Fibroblast of lung (primary cell): ENCODE measurements around the gene LRRC8A. TPM values are rescaled to one million over a fixed set of nuclear protein-coding genes. Genes with fewer than 3 reads are reported as not detected.

Experiments
- DNase-seq, 2 donors: peaks; one replicate each; pipeline versions ENCODE4 v3.0.0 to v3.0.0-alpha.2; 2010; ENCODE audit warnings: low read depth in 2 of 2
- H2AFZ ChIP-seq: 2 replicates; pipeline ENCODE4 v1.5.1; 2012; ENCODE audit warnings: low read length, control low read depth, inconsistent platforms
- H3K27ac ChIP-seq: 2 replicates; pipeline ENCODE4 v1.5.1; 2011; ENCODE audit warnings: low read length, control low read depth; ENCODE audit not compliant: insufficient read depth
- H3K27me3 ChIP-seq: 2 replicates; pipeline ENCODE4 v1.5.1; 2011; ENCODE audit warnings: mild to moderate bottlenecking, low read length; ENCODE audit not compliant: control insufficient read depth, insufficient read depth
- H3K36me3 ChIP-seq: 2 replicates; pipeline ENCODE4 v1.5.1; 2011; ENCODE audit warnings: low read length; ENCODE audit not compliant: control insufficient read depth, insufficient read depth
- H3K4me1 ChIP-seq: 2 replicates; pipeline ENCODE4 v1.5.1; 2011; ENCODE audit warnings: low read length; ENCODE audit not compliant: control insufficient read depth, insufficient read depth; ENCODE audit errors: extremely low read depth
- H3K4me2 ChIP-seq: 2 replicates; pipeline ENCODE4 v1.5.1; 2011; ENCODE audit warnings: low read length, control low read depth; ENCODE audit not compliant: insufficient read depth; ENCODE audit errors: extremely low read depth
- H3K4me3 ChIP-seq, 4 experiments: fragments of 200-600 bp in 1 of 4; sonication (generic) in 1 of 4; replicated peaks in 1 of 4; 2 replicates each; pipeline ENCODE4 v1.5.1; 2011 to 2016; ENCODE audit warnings: low read length in 4 of 4, low read depth in 3 of 4, mild to moderate bottlenecking in 3 of 4, control low read depth in 2 of 4, inconsistent platforms in 1 of 4, mixed read lengths in 1 of 4; ENCODE audit not compliant: insufficient read depth in 1 of 4; ENCODE audit errors: control extremely low read depth in 1 of 4
- H3K79me2 ChIP-seq: 2 replicates; pipeline ENCODE4 v1.5.1; 2012; ENCODE audit warnings: mild to moderate bottlenecking, low read length, inconsistent platforms; ENCODE audit not compliant: control insufficient read depth, insufficient read depth
- H3K9ac ChIP-seq: 2 replicates; pipeline ENCODE4 v1.5.1; 2011; ENCODE audit warnings: mild to moderate bottlenecking, low read length, control low read depth; ENCODE audit not compliant: insufficient read depth
- H3K9me3 ChIP-seq: 2 replicates; pipeline ENCODE4 v1.5.1; 2012; ENCODE audit warnings: low read depth, low read length; ENCODE audit not compliant: control insufficient read depth, insufficient read depth
- H4K20me1 ChIP-seq: 2 replicates; pipeline ENCODE4 v1.5.1; 2011; ENCODE audit warnings: low read length; ENCODE audit not compliant: control insufficient read depth, insufficient read depth; ENCODE audit errors: extremely low read depth
- EZH2 ChIP-seq: IDR thresholded peaks from 2 replicates; pipeline ENCODE4 v1.5.1; 2012; ENCODE audit warnings: low read length, control low read depth, mild to moderate bottlenecking; ENCODE audit errors: missing control alignments
- polyA plus RNA-seq, 2 donors: library from polyadenylated mRNA; depleted of rRNA in 1 of 2; stranded (reverse) in 1 of 2; unstranded in 1 of 2; fragments of >200 nt; gene quantifications; 2 replicates each; pipeline ENCODE4 v1.2.1, GENCODE V29; 2011 to 2012; ENCODE audit warnings: missing spikeins in 1 of 2
- total RNA-seq: library from RNA; depleted of rRNA; stranded (reverse); fragments of >200 nt; gene quantifications from 2 replicates; pipeline ENCODE4 v1.2.1, GENCODE V29; 2014
- TF ChIP-seq, protein P1 (sequence below), 2 donors: IDR thresholded peaks in 1 of 2; conservative IDR thresholded peaks in 1 of 2; 1 replicate in 1 of 2; 2 replicates in 1 of 2; pipeline ENCODE4 v1.5.1; 2011 to 2012; ENCODE audit warnings: low read length in 2 of 2, control low read depth in 1 of 2, inconsistent platforms in 1 of 2, low read depth in 1 of 2, mild to moderate bottlenecking in 1 of 2

LRRC8A gene
- total and polyA plus RNA-seq, 2 donors (not counting 1 experiment from before 2014, with no cell fraction given): 26.1 to 35.4 TPM

DNA sequence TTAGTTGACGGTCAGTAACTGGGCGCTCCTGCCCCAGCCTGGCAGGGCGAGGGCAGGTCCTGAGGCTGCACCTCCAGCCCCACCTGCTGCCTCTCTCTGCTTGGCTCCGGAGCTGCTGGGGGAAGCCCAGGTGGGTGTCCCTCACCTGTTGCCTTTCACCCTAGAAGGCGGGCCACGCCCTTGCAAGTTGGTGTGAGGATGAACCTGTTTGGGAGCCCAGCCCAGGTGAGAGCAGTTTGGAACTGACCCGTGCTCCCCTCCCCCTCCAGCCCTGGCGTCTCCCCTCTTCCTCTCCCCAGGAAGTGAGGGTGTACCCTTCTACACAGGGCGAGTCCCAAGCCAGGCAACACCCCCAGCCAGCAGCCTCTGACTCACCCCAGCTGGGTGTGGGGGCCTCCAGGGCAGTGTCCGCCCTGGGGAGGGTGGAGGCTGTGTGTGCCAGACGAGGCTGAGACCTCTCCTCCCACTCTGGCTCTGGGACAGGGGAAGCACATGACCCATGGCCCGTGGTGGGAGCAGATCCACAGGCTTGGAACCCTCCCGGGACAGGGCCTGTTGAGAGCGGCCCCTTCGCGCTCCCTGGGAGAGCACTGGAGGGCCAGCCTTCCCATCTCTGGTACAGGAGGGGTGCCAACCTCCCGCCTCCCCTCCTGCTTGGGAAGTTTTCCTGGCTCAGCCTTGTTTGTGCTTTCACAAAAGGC lies 10.4 kb downstream of the LRRC8A start:
- no peak for TF ChIP-seq EZH2
- TF ChIP-seq, protein P1, sequence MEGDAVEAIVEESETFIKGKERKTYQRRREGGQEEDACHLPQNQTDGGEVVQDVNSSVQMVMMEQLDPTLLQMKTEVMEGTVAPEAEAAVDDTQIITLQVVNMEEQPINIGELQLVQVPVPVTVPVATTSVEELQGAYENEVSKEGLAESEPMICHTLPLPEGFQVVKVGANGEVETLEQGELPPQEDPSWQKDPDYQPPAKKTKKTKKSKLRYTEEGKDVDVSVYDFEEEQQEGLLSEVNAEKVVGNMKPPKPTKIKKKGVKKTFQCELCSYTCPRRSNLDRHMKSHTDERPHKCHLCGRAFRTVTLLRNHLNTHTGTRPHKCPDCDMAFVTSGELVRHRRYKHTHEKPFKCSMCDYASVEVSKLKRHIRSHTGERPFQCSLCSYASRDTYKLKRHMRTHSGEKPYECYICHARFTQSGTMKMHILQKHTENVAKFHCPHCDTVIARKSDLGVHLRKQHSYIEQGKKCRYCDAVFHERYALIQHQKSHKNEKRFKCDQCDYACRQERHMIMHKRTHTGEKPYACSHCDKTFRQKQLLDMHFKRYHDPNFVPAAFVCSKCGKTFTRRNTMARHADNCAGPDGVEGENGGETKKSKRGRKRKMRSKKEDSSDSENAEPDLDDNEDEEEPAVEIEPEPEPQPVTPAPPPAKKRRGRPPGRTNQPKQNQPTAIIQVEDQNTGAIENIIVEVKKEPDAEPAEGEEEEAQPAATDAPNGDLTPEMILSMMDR (conservative IDR thresholded peaks at IDR 0.05 in 1 of 2, IDR thresholded peaks at IDR 0.05 in 1 of 2; ENCODE audit: low read depth in 1 of 2, low read length in 2 of 2): no peak
- Histone ChIP-seq H3K79me2 (peaks cover 52% of the 10 kb centered on the region), H3K4me2 (peak overlapping the region; percentile 44), H3K9ac (peak overlapping the region; percentile 62), H2AFZ (no peak overlapping the region), H3K9me3 (no peaks in the 10 kb centered on the region), H3K36me3 (peaks cover 18% of the 10 kb centered on the region), H3K27ac (peak overlapping the region; percentile 80), H3K4me1 (peaks cover 20% of the 10 kb centered on the region), H4K20me1 (no peaks in the 10 kb centered on the region), H3K4me3 (peak overlapping the region in 1 of 4 experiments; percentile 48), H3K27me3 (no peaks in the 10 kb centered on the region)
- DNase-seq: peak; percentile 90 to 94

DNA sequence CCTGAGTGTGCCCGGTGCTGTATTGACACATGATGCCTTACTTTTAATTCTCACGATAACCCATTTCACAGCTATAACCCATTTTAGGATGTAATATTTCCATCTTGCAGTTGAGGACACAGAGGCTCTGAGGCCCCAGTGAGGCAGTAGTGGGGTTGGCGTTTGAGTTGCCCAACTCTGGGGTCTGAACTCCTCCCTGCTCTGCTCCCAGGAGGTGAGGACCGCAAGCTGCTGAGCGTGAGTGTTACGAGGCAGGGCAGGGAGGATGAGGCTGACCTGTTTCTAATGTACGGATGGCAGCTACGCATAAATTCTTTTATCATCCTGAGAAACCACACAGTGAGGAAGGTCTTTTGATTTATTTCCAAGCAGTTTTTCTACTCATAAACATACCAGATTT lies 11.4 kb downstream of the LRRC8A start:
- no peak overlapping the region for H3K4me2 ChIP-seq
- H3K9ac ChIP-seq: no peak overlapping the region
- no peak for DNase-seq
- peaks cover 14% of the 10 kb centered on the region for H3K36me3 ChIP-seq
- H3K79me2 ChIP-seq: peaks cover 45% of the 10 kb centered on the region
- no peaks in the 10 kb centered on the region for H4K20me1 ChIP-seq
- no peaks in the 10 kb centered on the region for H3K9me3 ChIP-seq
- H3K4me3 ChIP-seq: no peak overlapping the region
- TF ChIP-seq EZH2: no peak
- TF ChIP-seq, protein P1 (conservative IDR thresholded peaks at IDR 0.05 in 1 of 2, IDR thresholded peaks at IDR 0.05 in 1 of 2; ENCODE audit: low read depth in 1 of 2, low read length in 2 of 2): no peak
- H3K27me3 ChIP-seq: no peaks in the 10 kb centered on the region
- peaks cover 19% of the 10 kb centered on the region for H3K4me1 ChIP-seq
- no peak overlapping the region for H2AFZ ChIP-seq
- H3K27ac ChIP-seq: peak overlapping the region; percentile 80

DNA sequence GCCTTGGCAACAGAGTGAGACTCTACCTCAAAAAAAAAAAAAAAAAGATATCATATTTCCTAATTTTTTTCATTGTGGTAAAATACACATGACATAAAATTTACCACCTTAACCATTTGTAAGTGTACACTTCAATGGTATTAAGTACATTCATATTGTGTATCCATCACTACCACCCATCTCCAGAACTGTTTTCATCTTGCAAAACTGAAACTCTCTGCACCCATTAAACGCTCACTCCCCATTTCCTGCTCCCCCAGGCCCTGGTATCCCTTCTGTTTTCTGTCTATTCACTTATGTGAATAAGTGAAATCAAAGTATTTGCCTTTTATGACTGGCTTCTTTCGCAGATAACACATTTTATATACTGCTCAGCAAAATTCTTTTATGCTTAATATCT lies 12.8 kb downstream of the LRRC8A start:
- Histone ChIP-seq H3K79me2 (peaks cover 42% of the 10 kb centered on the region), H3K4me3 (no peak overlapping the region), H3K36me3 (peaks cover 10% of the 10 kb centered on the region), H3K27me3 (no peaks in the 10 kb centered on the region), H2AFZ (no peak overlapping the region), H4K20me1 (no peaks in the 10 kb centered on the region), H3K4me2 (no peak overlapping the region), H3K9me3 (no peaks in the 10 kb centered on the region), H3K9ac (no peak overlapping the region), H3K27ac (no peak overlapping the region), H3K4me1 (peaks cover 19% of the 10 kb centered on the region)
- no peak for DNase-seq
- TF ChIP-seq, protein P1 (conservative IDR thresholded peaks at IDR 0.05 in 1 of 2, IDR thresholded peaks at IDR 0.05 in 1 of 2; ENCODE audit: low read depth in 1 of 2, low read length in 2 of 2): no peak
- no peak for TF ChIP-seq EZH2
